NCI-H748 (cell line): ENCODE measurements around the gene PRKCH.
"Not testable (repeated sequence)": the region's sequence is repeated elsewhere in the genome, so short reads cannot be mapped to it uniquely, and the experiment has no call there.

Source experiments
- DNase-seq: peaks from one replicate; lab custom pipeline; 2025; ENCODE audit not compliant: unreplicated experiment; lab: John Stamatoyannopoulos, UW

The PRKCH gene

GRCh38 chr14:61526405-61527312 is 205.3 kb downstream of the PRKCH start:
- DNase-seq: no peak

- no peak for DNase-seq
These were observed 206.1 kb downstream of the PRKCH start for GRCh38 chr14:61527325-61528100.

- peak; percentile 12 for DNase-seq
These were observed 207.2 kb downstream of the PRKCH start for GRCh38 chr14:61528591-61529021.

GRCh38 chr14:61529360-61529759 is 208.0 kb downstream of the PRKCH start:
- DNase-seq: not testable (repeated sequence)

- DNase-seq: no peak
These were observed 208.9 kb downstream of the PRKCH start for GRCh38 chr14:61530296-61530695.

GRCh38 chr14:61530896-61531295 is 209.5 kb downstream of the PRKCH start:
- DNase-seq: peak; percentile 52

GRCh38 chr14:61531465-61532122 is 210.2 kb downstream of the PRKCH start:
- DNase-seq: no peak

GRCh38 chr14:61532123-61532505 is 210.7 kb downstream of the PRKCH start:
- no peak for DNase-seq

- no peak for DNase-seq
These were observed 211.4 kb downstream of the PRKCH start for GRCh38 chr14:61532763-61533162.

- no peak for DNase-seq
These were observed 212.3 kb downstream of the PRKCH start for GRCh38 chr14:61533513-61534255.

GRCh38 chr14:61535032-61535431 is 213.7 kb downstream of the PRKCH start:
- DNase-seq: no peak

GRCh38 chr14:61535458-61535857 is 214.1 kb downstream of the PRKCH start:
- no peak for DNase-seq

GRCh38 chr14:61536661-61537562 is 215.5 kb downstream of the PRKCH start:
- no peak for DNase-seq

GRCh38 chr14:61537563-61538463 is 216.4 kb downstream of the PRKCH start:
- DNase-seq: peak; percentile 52

GRCh38 chr14:61538464-61539022 is 217.2 kb downstream of the PRKCH start:
- DNase-seq: no peak

GRCh38 chr14:61539631-61540030 is 218.3 kb downstream of the PRKCH start:
- DNase-seq: no peak

- DNase-seq: no peak
These were observed 219.6 kb downstream of the PRKCH start for GRCh38 chr14:61540931-61541330.
